GM21515 (cell line): ENCODE data around the gene PDIA5.
"Not testable (repeated sequence)": the region's sequence is repeated elsewhere in the genome, so short reads cannot be mapped to it uniquely, and the experiment has no call there.

ENCODE experiments used
- ATAC-seq: cut with Tn5 transposase; IDR thresholded peaks from one replicate; pipeline ENCODE4 v1.9.1; 2021; ENCODE audit not compliant: unreplicated experiment

PDIA5 gene

DNA sequence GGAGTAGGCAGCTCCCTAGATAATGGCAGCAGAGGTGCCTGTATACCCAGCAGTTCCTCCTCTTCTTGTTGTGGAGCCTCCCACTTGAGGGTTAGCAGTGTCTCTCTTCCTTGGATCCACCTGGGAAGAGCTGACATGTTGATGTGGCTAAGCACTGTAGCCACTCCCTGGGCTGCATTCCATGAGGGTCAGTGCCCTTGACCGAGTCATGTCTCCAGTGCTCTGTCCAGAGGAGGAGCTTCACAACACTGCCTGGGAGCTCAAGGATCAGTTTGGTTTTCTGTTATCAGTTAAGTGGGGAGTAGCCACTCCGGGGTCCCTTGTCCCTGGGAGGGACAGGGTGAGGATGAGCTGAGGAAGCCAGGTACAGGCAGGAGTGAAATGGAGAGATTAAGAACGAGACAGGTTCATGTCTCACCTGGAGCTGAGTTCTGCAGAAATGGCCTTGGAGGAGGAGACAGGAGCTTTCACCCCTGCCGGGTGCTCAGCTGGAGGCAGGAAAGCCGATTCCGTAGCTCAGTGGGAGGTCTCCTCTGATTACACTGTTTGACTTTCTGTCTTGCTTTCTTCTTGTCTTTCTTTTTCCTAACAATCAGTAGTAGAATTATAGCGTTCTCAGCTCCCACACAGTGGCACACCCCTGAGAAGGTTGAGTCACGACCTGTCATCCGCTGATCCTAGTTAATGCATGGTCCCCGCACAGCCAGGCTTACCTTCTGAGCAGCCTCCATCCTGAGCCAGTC lies 77.0 kb downstream of the PDIA5 start:
- ATAC-seq = no peak

GRCh38 chr3:123147754-123148535 lies 81.1 kb downstream of the PDIA5 start:
- no peak for ATAC-seq

- no peak for ATAC-seq
These were observed 81.9 kb downstream of the PDIA5 start for GRCh38 chr3:123148772-123149171.

DNA sequence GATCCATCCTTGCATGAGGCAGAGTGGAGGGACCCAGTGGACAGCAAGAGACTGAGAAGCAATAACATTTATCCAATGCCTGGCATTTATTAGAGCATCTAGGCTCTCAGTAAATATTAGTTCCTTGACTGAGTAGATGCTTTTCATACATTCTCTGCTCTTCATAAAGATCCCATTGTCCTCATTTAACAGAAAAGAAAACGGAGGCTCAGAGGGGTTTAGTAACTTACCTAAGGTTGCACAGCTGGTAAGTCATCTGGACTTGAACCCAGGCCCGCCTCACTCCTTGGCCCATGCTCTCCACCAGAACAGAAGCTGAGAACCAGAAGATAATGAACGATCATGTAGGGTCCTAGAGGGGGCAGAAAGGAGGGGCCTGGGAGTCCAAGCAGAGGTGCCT lies 82.7 kb downstream of the PDIA5 start:
- ATAC-seq = no peak

- ATAC-seq = no peak
These were observed 83.8 kb downstream of the PDIA5 start for GRCh38 chr3:123150449-123151215.

DNA sequence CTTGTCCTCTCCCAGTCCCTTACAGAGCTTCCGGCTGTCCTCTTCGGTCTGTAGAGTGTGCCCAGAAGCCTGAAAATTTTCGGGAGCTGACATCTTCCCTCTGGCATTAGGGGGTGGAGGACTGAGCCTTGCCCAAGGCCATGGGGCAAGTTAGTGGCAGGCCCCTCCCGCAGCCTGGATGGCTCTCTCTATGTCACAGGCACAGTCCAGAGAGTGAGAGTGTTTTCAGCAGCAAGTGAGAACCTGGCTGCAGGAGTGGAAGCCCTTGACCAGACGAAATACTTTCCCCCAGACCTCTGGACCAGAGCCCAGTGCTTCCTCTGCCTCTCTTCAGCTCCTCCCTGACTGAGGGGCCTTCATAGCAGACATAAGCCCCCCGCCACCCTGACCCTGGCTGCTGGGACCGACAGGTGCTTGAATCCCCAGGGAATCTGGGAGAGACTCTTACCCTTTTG lies 84.5 kb downstream of the PDIA5 start:
- ATAC-seq = no peak

DNA sequence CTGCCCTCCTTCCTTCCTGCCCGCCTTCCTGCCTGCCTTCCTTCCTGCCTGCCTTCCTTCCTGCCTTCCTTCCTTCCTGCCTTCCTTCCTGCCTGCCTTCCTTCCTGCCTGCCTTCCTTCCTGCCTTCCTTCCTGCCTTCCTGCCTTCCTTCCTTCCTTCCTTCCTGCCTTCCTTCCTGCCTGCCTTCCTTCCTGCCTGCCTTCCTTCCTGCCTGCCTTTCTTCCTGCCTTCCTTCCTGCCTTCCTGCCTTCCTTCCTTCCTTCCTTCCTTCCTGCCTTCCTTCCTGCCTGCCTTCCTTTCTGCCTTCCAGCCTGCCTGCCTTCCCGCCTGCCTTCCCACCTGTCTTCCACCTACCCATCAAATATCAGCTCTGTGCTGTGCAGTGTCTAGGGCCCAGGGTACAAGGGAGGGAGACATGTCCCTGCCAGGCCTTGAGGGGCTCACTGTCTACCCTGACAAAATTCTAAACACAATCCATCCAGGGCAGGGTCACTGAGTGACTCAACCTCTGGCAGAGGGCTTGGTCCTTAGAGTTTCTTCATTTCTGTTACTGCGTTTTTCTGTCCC lies 85.1 kb downstream of the PDIA5 start:
- not testable (repeated sequence) for ATAC-seq

DNA sequence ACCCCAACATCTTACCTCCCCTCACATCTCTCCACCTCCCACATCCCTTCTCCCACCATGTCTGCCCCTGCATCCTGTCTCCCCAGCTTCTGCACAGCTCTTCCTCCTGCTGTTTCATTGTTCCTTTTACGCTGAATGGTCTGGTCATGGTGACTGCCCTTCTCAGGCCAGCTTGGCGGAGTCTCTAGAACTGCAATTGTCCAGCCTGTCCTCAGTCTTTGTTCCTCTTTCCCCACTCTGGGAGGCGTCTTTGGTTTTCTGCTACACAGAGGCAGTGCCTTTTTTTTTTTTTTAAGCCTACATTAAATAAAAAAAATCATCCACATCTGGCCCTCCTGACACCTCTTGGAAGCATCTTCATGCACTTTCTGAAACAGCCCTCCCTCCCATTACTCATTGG lies 85.9 kb downstream of the PDIA5 start:
- ATAC-seq = no peak

DNA sequence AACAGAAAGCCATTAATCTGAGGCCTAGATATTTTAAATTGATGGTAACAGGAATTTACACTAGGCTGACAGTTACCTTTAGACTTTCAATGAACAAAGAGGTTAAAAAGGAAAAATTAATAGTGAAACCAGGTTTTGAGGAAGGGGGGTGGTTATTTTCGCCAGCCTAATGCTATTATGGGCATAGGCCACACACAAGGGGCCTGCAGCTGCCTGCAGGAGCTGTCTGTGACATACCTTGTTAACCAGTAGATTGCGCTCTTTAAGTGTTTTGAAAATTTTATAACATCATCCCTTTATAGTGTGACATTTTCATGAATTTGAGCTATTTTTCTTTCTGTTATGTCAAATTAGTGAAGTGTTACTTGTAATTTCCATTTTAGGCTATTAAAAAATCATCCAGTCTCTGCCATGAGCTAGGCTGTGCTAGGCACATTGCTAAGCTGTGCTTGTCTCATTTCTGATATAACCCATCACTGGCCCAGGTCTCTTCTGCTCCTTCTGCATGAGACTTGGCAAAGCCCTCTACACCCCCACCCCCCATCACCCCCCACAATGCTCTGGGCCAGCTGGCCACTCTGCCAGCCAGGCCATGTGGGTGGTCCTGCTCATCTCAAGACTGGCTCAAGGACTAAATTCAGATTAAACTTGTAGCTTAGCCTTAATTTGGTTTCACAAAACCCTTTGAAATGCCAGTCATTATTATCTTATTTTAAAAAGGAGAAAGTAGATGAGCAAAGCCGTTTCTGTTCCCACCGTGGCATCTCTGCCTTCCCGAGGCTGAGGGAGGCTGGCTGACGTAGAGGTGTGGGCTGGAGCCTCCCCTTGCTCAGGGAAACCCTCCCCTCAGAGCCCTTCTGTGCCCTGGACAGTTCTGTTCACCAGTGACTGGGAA lies 86.5 kb downstream of the PDIA5 start:
- ATAC-seq = no peak

- ATAC-seq = no peak
These were observed 87.5 kb downstream of the PDIA5 start for GRCh38 chr3:123154020-123154985.

GRCh38 chr3:123155471-123156011 lies 88.7 kb downstream of the PDIA5 start:
- ATAC-seq = no peak

- no peak for ATAC-seq
These were observed 89.6 kb downstream of the PDIA5 start for GRCh38 chr3:123156276-123156995.

DNA sequence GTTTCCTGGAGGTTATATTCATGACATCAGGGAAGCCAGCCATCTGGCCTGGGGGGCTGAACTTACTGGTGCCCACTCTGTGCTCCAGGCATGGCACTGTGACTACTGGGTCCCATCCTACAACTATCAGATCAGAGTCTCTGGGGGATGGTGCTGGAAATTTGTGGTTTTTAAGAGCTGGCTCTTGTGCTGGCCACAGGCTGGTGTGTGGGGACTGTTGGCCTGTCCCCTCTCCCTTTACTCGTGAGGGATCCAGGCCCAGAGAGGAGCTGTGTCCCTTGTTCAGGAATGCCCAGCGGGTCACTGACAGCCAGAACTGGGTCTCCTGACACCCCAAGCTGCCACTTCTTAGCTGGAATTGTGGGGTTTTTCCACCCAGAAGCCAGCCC lies 90.4 kb downstream of the PDIA5 start:
- no peak for ATAC-seq

GRCh38 chr3:123157598-123158287 lies 90.9 kb downstream of the PDIA5 start:
- no peak for ATAC-seq

DNA sequence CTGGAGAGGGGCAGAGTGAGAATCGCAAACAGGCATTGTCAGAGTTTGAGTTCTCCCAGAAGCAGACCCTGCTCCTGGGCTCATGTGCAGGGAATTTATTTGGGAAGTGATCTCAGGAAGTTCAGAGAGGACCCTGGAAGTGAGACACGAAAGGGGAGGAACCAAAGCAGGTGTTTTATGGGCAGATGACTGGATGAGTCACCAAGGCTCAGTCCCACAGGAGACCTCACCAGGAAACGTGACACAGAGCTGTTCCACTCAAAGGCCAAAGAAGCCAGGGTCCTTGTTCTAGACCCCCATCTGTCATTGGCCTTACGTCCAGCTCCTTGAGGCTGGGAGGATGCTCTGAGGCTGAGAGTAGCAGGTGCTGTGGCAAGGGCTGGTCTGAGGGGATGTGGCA lies 91.5 kb downstream of the PDIA5 start:
- no peak for ATAC-seq

GRCh38 chr3:123158899-123159390 lies 92.1 kb downstream of the PDIA5 start:
- ATAC-seq = no peak

DNA sequence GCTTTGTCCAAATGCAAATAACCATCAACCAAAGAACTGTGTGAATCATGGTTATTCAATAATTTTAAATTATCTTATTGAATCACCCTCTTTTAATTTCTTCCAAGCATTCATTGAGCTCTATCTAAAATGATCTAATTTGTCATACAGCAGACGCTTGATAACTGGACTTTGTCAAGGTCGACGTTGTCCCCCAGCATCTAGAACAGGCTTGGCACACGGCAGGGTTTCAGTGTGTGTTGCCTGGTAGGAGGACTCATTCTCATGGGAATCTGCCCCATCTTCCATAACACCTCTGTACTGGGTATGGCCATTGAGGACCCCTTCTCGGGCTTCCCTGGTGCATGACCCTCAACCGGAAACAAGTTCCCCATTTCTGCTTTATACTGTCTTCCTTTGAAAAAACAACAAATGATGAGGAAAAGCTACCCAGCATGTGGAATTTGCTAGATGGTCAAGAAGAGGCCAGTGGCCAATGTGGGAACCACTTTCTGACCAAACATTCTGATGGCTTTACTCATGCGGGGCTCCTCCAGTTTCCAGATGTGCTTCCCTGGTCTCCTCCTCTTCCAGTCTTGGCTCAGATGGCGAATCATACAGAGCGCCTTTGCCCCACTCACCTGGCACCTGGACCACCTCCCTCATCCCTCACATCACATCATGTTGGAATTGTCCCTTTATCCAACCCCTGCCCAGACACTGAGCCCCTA lies 93.3 kb downstream of the PDIA5 start:
- no peak for ATAC-seq
